Globus pallidus (tissue), 1 donor: ENCODE data around the gene NPIPA8.
"Not testable (repeated sequence)": the region's sequence is repeated elsewhere in the genome, so short reads cannot be mapped to it uniquely, and the experiment has no call there.

Experiments used
- DNase-seq: peaks from one replicate; pipeline ENCODE4 v3.0.0-alpha.2; 2015; ENCODE audit warnings: low spot score

Gene NPIPA8

DNA sequence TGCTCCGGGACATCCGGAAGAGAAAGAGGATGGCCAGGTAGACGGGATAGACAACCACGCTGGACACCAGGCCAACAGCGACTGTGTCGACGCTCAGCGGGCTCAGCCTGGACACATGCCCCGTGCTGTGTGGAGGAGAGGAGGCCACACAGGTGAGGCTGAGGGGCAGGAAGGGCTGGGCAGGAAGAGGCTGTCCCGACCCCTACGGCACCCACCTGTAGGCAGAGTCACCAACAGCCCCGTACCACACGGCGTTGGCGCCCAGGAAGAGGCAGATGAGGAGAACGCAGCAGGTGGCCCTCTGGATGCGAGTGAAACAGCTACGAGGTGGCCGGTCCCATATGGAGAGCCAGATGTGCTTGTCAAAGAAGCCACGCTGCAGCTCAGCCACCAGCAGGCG is at the start of gene NPIPA8:
NPIPA8 (minus strand) TSS at position 101 of the 400 bp plus-strand sequence. CDS start 4,074 bp downstream, outside the sequence.
- not testable (repeated sequence) for DNase-seq

DNA sequence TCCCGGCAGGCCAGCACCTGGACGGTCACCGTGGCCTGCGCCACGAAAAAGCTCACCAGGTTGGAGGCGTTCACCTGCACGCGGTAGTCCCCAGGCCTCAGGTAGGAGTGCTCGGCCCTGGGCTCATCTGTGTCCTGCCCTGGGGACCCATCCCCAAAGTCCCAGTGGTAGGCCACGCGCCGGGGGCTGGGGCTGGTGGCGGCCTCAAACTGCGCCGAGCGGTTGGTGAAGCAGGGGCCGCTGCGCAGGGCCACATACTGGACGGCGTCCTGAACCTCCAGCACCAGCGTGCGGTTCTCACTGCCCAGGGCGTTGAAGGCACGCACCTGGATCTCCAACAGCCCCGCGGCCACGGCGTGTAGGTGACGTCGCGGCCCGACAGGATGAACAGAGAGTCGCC is 48.7 kb upstream of the NPIPA8 start:
- DNase-seq = not testable (repeated sequence)

DNA sequence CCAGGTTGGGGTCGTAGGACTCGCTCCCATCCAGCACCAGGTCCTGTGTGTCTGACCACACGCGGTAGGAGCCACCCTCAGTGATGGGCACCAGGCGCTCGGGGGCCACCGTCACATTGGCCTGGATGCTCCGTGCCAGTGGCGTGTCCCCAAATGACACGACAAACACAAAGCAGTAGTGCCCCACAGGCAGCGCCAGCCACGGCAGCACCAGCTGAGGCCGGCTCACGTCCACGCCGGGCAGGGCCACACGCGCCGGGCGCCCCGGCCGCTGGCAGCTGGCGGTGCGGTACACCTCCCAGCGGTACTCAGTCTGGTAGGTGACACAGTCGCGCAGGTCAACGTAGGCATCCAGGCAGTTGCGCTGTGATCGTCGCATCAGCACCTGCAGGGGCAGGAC is 48.3 kb upstream of the NPIPA8 start:
- not testable (repeated sequence) for DNase-seq

DNA sequence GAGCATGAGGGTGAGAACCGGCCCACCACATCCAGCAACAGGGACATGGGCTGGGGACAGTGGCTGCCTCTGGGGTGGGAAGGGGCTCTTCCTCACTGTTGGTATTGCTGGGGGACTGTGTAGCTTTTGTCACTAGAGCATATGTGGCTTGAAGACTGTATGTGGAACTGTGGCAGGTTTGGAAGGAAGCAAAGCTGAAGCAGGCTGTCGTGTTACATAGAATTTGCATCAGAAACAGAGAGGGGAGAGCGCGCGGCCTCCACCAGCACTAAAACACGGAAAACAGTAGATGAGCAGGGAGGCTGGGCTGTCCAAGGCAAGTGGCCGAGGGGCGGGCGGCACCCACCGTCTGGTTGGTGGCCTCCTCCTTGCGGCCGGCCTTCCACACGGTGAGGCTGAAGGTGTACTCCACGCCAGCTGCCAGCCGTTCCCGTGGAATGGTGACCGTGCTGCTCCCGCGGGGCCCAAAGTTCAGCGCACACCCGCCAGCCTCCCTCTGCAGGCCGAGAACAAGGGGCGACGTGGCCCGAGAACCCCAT is 47.6 kb upstream of the NPIPA8 start:
- DNase-seq = not testable (repeated sequence)

DNA sequence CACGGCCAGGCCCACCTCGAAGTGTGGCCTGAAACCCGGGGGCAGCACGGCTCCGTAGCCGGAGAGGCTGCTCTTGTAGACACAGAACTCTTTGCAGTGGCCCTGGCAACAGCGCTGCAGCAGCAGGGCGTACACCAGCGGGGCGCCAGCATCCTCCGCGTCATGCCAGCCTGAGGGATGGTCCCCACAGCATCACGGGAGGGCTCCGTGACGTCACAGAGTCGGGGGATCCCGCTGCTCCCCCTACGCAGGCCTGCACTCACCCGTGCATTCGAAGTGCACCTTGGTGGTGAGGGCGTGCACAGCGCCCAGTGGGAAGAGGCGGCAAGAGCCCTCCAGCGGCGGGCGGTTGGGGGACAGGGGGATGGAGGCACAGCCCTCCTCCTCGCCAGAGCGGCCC is 46.2 kb upstream of the NPIPA8 start:
- DNase-seq = not testable (repeated sequence)

DNA sequence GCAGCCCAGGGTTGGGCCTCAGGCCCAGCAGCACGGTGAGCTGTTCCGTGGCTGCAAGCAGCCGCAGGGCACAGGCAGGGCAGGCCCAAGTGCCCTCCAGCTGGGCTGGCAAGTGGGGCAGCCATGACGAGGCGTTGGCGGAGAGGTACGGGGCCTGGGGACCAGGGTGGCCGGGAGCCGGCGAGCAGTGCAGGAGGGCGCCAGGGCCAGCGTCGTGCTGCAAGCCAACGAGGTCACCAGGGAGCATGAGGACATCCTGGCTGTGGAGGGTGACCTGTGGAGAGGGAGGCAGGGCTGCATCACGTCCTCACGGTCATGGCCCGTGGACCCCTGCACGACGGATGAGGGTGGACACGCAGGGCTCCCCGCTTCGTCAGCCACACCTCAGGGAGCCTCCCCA is 11.2 kb upstream of the NPIPA8 start:
- not testable (repeated sequence) for DNase-seq

DNA sequence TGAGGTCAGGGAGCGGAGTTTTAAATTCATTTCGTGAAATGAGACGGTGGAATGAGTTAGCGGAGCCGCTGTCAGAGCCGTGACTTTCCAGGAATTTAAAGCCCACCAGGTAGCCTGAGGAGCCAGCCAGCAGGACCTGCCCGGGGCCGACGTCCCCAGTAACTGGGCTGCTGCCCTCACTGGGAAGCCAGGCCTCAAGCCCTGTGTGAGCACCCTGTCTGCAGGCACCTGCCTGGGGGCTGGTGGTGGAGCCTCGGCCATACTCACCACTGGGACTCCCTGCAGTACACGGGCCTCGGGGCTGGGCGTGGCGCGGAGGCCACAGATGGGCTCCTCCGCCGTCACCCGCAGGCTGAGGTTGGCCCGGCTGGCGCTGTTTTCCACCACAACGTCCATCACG is 10.5 kb upstream of the NPIPA8 start:
- not testable (repeated sequence) for DNase-seq

DNA sequence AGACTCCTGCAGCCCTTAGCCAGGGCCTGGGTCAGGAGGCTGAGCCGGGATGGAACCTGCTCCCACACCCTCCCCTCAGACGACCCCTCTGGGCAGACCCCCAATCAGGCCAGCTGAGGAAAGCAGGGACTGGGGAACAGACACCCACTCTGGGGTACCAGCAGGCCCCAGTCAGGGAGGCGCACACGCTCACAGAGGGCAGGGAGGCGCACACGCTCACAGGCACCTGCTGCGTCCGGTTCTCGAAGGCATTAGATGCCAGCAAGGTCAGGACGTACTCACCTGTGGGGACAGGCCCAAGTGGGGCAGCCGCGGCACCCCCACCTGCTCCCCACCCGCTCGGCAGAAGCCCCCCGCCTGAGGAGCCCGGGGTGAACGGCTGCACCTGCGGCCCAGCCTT is 8.1 kb upstream of the NPIPA8 start:
- DNase-seq = not testable (repeated sequence)

DNA sequence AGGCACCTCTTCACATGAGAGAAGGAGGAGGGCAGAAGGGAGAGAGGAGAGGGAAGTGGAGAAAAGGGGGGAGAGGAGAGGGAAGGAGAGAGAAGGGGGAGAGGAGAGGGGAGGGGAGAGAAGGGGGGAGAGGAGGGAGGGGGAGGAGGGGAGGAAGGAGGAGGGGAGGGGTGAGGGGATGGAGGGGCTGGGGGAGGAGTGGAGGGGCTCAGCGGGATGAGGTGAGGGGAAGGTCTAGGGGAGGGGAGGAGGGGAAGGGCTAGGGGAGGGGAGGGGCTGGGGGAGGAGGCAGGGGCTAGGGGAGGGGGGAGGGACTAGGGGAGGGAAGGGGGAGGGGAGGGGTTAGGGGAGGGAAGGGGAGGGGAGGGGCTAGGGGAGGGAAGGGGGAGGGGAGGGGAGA is 5.5 kb upstream of the NPIPA8 start:
- not testable (repeated sequence) for DNase-seq

DNA sequence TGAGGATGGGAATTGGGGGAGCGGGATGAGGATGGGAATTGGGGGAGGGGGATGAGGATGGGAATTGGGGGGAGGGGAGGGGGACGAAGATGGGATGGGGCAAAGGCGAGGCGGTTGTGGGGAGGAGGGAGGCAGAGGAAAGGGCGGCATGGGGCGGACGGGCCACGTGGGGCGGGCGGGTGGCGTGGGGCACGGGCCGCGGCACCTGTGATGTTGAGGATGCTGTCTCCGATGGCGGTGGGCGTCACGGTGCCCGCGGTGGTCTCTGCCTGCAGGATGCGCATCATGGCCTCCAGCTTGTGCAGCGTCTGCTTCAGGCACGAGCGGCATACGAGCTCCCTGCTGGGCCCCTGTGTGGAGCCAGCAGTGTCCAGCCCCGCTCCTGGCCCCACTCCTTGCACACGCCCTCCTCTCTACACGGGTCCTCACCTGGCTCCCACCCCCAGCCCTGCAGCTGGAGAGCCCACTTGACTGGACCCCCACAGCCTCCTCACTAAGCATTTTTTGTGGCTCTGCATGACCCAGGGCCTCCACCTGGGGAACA is 5.0 kb upstream of the NPIPA8 start:
- not testable (repeated sequence) for DNase-seq

DNA sequence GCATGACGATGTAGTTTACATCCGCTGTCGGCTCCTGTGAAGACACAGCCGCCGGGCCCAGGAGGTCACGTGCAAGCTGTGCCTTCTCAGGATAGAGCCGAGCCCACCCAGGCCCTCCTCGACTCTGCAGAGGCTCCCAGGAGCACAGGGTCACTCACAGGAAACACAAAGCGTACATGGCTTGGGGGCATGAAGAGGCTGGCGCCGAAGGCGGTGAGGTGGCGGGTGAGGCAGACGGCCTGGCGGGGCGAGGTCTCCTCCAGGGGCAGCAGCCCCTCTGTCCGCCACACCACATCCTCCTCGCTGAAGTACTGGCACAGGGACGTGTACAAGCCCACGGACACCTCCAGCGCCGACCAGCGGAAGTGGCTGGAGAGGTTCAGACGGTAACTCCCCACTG is 2.7 kb upstream of the NPIPA8 start:
- DNase-seq = not testable (repeated sequence)

DNA sequence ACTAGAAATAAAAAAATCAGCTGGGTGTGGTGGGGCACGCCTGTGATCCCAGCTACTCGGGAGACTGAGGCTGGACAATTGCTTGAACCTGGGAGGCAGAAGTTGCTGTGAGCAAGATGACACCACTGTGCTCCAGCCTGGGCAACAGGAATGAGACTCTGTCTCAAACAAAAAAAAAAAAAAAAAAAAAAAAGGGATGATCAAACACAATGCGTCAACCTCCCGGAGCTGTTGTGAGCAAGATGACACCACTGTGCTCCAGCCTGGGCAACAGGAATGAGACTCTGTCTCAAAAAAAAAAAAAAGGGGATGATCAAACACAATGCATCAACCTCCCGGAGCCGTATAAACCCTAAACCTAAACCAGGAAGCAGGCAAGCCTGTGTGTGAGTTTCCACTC is 24.7 kb downstream of the NPIPA8 start:
- DNase-seq = not testable (repeated sequence)

DNA sequence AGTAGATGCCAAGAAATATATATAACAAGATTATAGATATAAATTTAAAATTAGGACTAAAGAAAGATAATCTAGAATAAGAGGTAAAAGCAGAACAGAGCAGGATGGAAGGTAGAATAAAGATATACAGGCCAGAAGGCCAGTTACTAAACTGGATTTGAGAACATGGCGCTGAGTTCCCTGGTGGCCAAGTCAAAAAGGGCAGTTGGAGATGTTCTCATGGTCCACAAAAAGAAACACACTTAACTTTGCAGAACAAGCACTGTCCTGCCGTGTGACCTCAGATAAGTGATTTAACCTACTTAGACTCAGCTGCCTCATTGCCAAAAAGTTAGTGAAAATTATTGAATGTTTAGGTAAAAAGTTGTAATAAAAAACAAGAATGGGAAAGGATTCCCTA is 27.4 kb downstream of the NPIPA8 start:
- not testable (repeated sequence) for DNase-seq

DNA sequence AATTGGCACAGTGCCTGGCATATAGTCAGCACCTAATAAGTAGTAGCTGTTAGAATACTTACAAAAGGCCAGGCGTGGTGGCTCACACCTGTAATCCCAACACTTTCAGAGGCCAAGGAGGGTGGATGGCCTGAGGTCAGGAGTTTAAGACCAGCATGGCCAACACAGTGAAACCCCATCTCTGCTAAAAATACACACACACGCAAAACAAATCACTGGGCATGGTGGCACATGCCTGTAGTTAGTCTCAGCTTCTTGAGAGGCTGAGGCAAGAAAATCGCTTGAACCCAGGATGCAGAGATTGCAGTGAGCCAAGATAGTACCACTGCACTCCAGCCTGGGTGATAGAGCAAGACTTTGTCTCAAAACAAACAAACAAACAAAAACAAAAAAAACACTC is 29.3 kb downstream of the NPIPA8 start:
- DNase-seq = not testable (repeated sequence)

DNA sequence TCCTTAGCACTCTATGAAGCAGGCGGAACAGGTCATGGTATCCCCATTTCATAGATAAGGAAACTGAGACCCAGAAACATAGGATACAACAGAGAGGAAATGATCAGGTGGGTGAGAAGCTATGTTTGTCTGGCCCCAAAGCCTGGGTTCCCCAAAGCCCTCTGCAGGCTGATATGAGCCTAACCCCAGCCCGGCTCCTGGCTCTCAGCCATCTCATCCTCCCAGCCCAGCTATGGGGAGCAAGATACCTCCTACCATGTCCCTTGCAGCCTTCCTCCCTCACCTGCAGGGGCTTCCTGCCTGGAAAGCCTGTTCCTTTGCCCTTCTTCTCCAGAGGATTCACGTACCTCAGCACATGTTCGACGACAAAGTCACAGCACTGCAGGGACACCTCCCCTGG is 30.5 kb downstream of the NPIPA8 start:
- DNase-seq = not testable (repeated sequence)

DNA sequence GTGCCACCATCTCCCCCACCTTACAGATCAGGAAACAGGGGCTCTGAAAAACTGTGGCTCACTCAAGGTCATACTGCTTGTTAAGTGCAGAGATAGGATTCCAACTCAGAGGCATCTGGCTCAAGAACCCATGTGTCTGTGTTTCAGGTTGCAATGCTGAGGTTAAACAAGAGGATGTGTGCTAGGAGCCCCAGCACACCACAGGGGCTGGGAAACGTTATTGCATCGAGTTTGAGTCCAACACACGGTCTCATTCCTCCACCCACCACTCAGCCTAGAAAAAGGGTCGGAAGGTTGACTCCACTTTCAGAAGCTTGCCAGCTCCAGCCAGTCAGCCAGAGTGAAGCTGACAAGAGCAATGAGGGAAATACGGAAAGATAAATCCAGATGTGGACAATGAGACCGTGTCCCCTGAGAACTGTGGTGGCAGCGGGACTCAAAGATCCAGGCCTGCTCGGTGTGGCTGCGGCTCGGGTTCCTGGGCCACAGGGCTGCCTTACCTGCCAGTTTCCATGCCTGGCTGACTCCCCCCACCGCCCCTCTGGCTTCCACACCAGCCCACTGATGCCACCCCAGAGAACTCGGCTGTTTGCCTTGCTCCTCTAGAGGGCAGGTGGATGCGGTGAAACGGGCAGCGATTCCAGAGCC is 33.4 kb downstream of the NPIPA8 start:
- not testable (repeated sequence) for DNase-seq

DNA sequence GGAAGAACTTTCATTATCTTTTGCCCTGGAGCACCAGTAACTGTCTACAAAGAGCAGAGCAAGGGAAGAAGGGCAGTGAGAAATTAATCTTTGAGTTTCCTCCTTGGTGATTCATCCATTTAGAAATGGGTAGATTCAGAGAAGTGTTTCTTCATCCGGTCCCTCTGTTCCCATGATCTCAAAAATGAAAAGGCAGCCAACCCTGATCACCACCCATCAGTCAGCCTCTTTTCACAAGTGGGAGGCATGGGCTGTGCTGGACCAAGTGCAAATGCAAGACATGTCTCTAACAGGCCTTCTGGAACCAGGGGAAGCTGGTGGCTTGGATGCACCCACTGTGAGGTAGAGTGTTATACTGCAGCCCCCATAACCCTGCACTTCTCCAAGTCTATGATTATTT is 38.8 kb downstream of the NPIPA8 start:
- DNase-seq = not testable (repeated sequence)

DNA sequence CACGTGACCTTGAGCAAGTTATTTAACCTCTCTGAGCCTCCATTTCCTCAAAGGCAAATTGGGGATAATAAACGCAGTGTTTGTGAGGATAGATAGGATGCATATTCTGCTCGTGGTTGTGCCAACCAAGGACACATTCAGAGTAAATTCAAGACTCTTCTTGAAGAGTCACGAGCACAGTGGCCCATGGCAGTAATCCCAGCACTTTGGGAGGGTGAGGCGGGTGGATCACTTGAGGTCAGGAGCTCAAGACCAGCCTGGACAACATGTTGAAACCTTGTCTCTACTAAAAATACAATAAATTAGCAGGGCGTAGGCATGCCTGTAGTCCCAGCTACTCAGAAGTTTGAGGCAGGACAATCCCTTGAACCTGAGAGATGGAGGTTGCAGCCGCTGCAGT is 39.6 kb downstream of the NPIPA8 start:
- not testable (repeated sequence) for DNase-seq

DNA sequence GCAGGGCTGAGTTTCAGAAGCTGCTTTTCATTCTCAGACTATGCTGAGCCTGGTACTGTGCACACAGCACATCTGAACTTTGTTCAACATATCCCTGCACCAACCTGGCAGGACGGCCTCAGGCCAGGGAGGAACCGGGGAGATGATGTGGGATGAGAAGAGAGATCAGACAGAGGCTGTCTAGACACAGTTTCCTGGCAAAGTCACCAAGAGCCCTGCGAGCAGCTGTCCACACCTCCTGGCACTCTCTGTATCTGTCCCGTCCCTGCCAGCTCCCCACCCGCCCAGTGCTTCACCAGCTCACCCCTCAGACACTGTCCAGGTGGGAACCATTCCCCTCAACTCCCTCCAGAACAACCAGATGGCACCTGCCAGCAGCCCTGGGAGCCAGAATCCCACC is 42.2 kb downstream of the NPIPA8 start:
- DNase-seq = not testable (repeated sequence)

DNA sequence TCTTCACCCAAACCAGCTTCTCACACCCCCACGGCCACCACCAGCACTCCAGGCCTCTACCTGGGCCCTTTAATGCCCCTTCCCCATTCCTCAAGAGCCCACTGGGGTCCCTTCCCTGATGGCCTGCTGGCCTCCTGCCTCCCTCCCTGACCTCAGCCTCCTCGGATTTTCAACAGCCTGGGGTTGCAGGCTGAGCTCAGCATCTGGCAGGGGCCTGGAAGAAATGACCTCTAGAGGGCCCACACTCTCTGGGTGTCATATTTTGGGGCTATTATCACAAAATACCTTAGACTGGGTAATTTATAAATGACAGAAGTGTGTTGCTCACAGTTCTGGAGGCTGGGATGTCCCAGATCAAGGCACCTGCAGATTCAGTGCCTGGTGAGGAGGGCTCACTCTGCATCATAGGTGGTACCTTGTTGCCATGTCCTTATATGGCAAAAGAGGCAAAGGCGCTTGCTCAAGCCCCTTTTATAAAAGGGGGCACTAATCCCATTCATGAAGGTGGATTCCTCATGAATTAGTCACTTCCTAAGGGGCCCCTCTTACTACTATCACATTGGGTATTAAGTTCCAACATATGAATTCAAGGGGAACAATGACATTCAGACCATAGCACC is 43.1 kb downstream of the NPIPA8 start:
- DNase-seq = not testable (repeated sequence)

DNA sequence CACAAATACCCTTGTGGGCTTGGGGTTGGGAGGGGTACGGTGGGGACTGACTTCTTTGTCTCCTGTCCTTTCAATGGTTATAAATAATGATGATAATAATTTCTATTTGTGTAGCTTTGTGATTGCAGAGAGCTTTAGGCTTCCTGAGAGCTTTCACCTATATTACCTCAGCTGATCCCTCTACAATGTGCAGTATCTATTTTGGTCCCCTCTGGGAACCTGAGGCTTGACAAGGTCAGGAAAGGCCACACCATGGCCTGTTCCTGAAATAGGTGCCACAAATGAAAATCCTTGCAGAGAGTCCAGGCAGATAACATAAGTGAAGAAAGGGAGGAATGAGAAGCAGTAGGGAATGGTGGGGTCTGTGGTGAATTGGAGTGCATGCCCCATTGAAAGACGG is 45.6 kb downstream of the NPIPA8 start:
- not testable (repeated sequence) for DNase-seq

DNA sequence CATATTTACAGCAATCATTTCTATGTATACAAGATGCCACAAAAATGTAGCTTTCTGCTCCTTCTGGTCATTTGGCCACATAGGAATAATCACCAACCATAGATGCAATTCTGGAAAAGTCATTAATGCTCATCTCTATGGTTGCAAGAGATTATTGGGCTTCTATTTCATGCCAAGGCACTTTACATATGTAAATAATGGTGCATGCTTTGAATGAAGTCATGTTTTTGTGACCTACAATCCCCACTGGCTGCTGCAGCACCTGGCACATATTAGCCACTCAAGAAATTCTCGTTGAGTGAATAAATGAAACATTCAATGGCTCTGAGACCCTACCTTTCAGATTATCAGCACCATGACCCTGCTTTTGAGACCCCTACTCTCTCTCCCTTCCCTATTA is 50.2 kb downstream of the NPIPA8 start:
- not testable (repeated sequence) for DNase-seq

DNA sequence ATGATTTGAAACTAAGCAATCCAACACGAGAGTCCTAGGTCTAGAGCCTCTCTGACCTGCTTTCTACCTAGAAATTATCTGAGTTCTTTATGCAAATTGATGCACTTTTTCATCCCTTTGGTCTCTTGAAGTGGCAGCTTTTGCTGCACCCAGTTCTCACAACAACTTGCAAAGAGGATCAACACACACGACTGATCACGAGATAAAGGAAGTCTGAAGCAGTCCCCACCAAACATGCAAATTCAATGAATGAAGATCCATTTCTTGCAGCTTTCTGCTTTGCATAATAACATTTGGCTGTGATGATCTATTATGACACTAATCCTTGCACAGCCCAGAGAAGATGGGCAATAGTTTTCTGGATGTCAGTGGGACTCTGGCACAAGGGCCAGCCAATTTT is 56.2 kb downstream of the NPIPA8 start:
- DNase-seq = not testable (repeated sequence)
